H1 (cell line): ENCODE measurements around the gene KCNQ1OT1. TPM values are rescaled to one million over a fixed set of nuclear protein-coding genes. Genes with fewer than 3 reads are reported as not detected.

Experiments used
- CHD1 ChIP-seq: IDR thresholded peaks from 2 replicates; pipeline ENCODE4 v1.6.1; 2012; ENCODE audit warnings: low read depth, low read length, improper control_type of control experiment
- CHD7 ChIP-seq: fragments of 300-600 bp; sonication (generic); IDR thresholded peaks from 2 replicates; pipeline ENCODE4 v1.7.1; 2012; ENCODE audit warnings: low read length, moderate library complexity, mild to moderate bottlenecking, inconsistent platforms; ENCODE audit not compliant: insufficient replicate concordance
- CREB1 ChIP-seq: IDR thresholded peaks from 2 replicates; pipeline ENCODE4 v1.6.1; 2012; ENCODE audit warnings: inconsistent platforms
- CTBP2 ChIP-seq: IDR thresholded peaks from 2 replicates; pipeline ENCODE4 v1.7.0; 2011; ENCODE audit warnings: borderline replicate concordance, mild to moderate bottlenecking, moderate library complexity, mixed read lengths, low read length; ENCODE audit not compliant: insufficient read depth, insufficient read length
- EGR1 ChIP-seq: IDR thresholded peaks from 2 replicates; pipeline ENCODE4 v1.6.1; 2011; ENCODE audit warnings: low read depth, low read length, borderline replicate concordance
- EZH2 ChIP-seq: fragments of 200-600 bp; sonication (generic); IDR thresholded peaks from 2 replicates; pipeline ENCODE4 v1.7.1; 2012; ENCODE audit warnings: low read depth, mild to moderate bottlenecking, moderate library complexity, low read length, inconsistent platforms; ENCODE audit not compliant: severe bottlenecking
- JUND ChIP-seq: IDR thresholded peaks from 2 replicates; pipeline ENCODE4 v1.6.1; 2011; ENCODE audit warnings: mild to moderate bottlenecking, improper control_type of control experiment, low read length
- KDM1A ChIP-seq: fragments of 200-600, 300-600 bp; sonication (generic); IDR thresholded peaks from 2 replicates; pipeline ENCODE4 v1.7.1; 2016; ENCODE audit warnings: mild to moderate bottlenecking, low read length, borderline replicate concordance
- MAFK ChIP-seq: IDR thresholded peaks from 2 replicates; pipeline ENCODE4 v1.6.1; 2012; ENCODE audit warnings: low read depth, mild to moderate bottlenecking, improper control_type of control experiment, low read length
- NANOG ChIP-seq: IDR thresholded peaks from 2 replicates; pipeline ENCODE4 v1.6.1; 2011; ENCODE audit warnings: low read length, low read depth, mild to moderate bottlenecking, inconsistent platforms; ENCODE audit not compliant: insufficient read depth, poor library complexity, severe bottlenecking
- PHF8 ChIP-seq: fragments of 200-600 bp; sonication (generic); conservative IDR thresholded peaks from 2 replicates; pipeline ENCODE4 v1.7.1; 2012; ENCODE audit warnings: low read depth, mild to moderate bottlenecking, inconsistent platforms, low read length, moderate library complexity
- SIX5 ChIP-seq: IDR thresholded peaks from 2 replicates; pipeline ENCODE4 v1.6.1; 2011; ENCODE audit warnings: mild to moderate bottlenecking, low read depth, low read length
- TEAD4 ChIP-seq: IDR thresholded peaks from 2 replicates; pipeline ENCODE4 v1.6.1; 2012; ENCODE audit warnings: low read depth, low read length, inconsistent platforms, mixed read lengths
- polyA plus RNA-seq, 7 experiments: library from polyadenylated mRNA; depleted of rRNA in 3 of 7; stranded (reverse) in 5 of 7; unstranded in 2 of 7; fragments of >200 nt in 5 of 7; fragments of 200-250 nt in 2 of 7; gene quantifications; 1 replicate in 5 of 7; 2 replicates in 1 of 7; 4 replicates in 1 of 7; pipeline versions ENCODE4 v1.2.1 to v1.2.3, GENCODE V29; 2011 to 2013; ENCODE audit warnings: missing spikeins in 2 of 7, mixed read lengths in 2 of 7
- total RNA-seq: library from RNA; stranded (reverse); fragmentation: NEBNext Ultra II Directional; extraction: Animal tissue kit (Norgen Biotek cat#: 25700); gene quantifications from 2 replicates; pipeline ENCODE4 v1.2.1, GENCODE V29; 2021

The KCNQ1OT1 gene
- total and polyA plus RNA-seq, 2 of the 8 experiments (the other 6 are each of a cell fraction or from before 2014, with no cell fraction given), result 0.21 to 1.2 TPM

- TF ChIP-seq CHD7 (no peak), TEAD4 (no peak), JUND (no peak), CHD1 (no peak), NANOG (no peak), PHF8 (no peak), CTBP2 (no peak), EGR1 (no peak), KDM1A (no peak), CREB1 (no peak), MAFK (no peak), SIX5 (no peak), EZH2 (no peak)
Observed at GRCh38 chr11:2581931-2582350, 117.9 kb downstream of the KCNQ1OT1 start (continued).
